Left ventricle myocardium superior (tissue), 1 donor: Measurements from ENCODE around the gene ITPRIPL2. TPM values are rescaled to one million over a fixed set of nuclear protein-coding genes. Genes with fewer than 3 reads are reported as not detected.

ENCODE experiments used
- ATAC-seq: fragments of 200-7000 bp; cut with Tn5 transposase; one replicate; pipeline ENCODE4 v1.9.1; 2020; ENCODE audit warnings: mild to moderate bottlenecking, moderate library complexity
- DNase-seq: peaks from one replicate; pipeline ENCODE4 v3.0.0-alpha.2; 2020
- intact Hi-C: fragments of 100-400 bp; cut with micrococcal nuclease; formaldehyde crosslinking; loops from one replicate; pipeline ENCODE4 v1.11.0; 2022
- total RNA-seq: library from RNA; stranded (reverse); fragmentation: NEBNext Ultra II Directional; extraction: Animal tissue kit (Norgen Biotek cat#: 25700); gene quantifications from one replicate; pipeline ENCODE4 v1.2.1, GENCODE V29; 2021
- donor health status: DM: no; HTN: yes; CAD: no; lungs with severe emphysema.

The ITPRIPL2 gene
- total RNA-seq, 1 donor from 2014 or later = 12.3 TPM

GRCh38 chr16:19136549-19137196 is 22.9 kb downstream of the ITPRIPL2 start:
- no peak for DNase-seq
- intact Hi-C loops = no loop called here

GRCh38 chr16:19137201-19138128 is 23.7 kb downstream of the ITPRIPL2 start:
- intact Hi-C loops = no loop called here
- no peak for ATAC-seq
- DNase-seq = no peak

More at GRCh38 chr16:19136549-19137196, 22.9 kb downstream of the ITPRIPL2 start:
- ATAC-seq = peak; percentile 45

- peak; percentile 69 for DNase-seq
- intact Hi-C loops = no loop called here
- peak; percentile 93 for ATAC-seq
Measured at GRCh38 chr16:19138601-19139000, 24.8 kb downstream of the ITPRIPL2 start.

GRCh38 chr16:19139436-19140091 is 25.8 kb downstream of the ITPRIPL2 start:
- intact Hi-C loops = no loop called here
- no peak for ATAC-seq
- DNase-seq = no peak

- intact Hi-C loops = no loop called here
- ATAC-seq (no peak), DNase-seq (no peak)
Measured at GRCh38 chr16:19140396-19140795, 26.6 kb downstream of the ITPRIPL2 start.

- ATAC-seq = no peak
- no peak for DNase-seq
- intact Hi-C loops = no loop called here
Measured at GRCh38 chr16:19142939-19143598, 29.3 kb downstream of the ITPRIPL2 start.

GRCh38 chr16:19143599-19143956 is 29.8 kb downstream of the ITPRIPL2 start:
- intact Hi-C loops = no loop called here
- no peak for DNase-seq
- ATAC-seq = no peak

- DNase-seq (no peak), ATAC-seq (no peak)
- intact Hi-C loops = no loop called here
Measured at GRCh38 chr16:19145010-19145409, 31.2 kb downstream of the ITPRIPL2 start.

- DNase-seq (no peak), ATAC-seq (no peak)
- intact Hi-C loops = no loop called here
Measured at GRCh38 chr16:19147126-19147525, 33.4 kb downstream of the ITPRIPL2 start.

- intact Hi-C loops = no loop called here
- ATAC-seq (no peak), DNase-seq (no peak)
Measured at GRCh38 chr16:19147627-19148026, 33.9 kb downstream of the ITPRIPL2 start.

- intact Hi-C loops = no loop called here
- ATAC-seq = no peak
Measured at GRCh38 chr16:19148189-19148588, 34.4 kb downstream of the ITPRIPL2 start.

GRCh38 chr16:19151310-19151709 is 37.5 kb downstream of the ITPRIPL2 start:
- ATAC-seq (no peak), DNase-seq (no peak)
- intact Hi-C loops = no loop called here

More at GRCh38 chr16:19148189-19148588, 34.4 kb downstream of the ITPRIPL2 start:
- DNase-seq = no peak

GRCh38 chr16:19152042-19152441 is 38.3 kb downstream of the ITPRIPL2 start:
- no peak for DNase-seq
- intact Hi-C loops = no loop called here
- ATAC-seq = no peak

GRCh38 chr16:19153876-19154275 is 40.1 kb downstream of the ITPRIPL2 start:
- intact Hi-C loops = no loop called here
- DNase-seq = no peak
- ATAC-seq = no peak

GRCh38 chr16:19162085-19162484 is 48.3 kb downstream of the ITPRIPL2 start:
- DNase-seq = no peak
- no peak for ATAC-seq
- intact Hi-C loops = no loop called here

GRCh38 chr16:19163215-19163614 is 49.5 kb downstream of the ITPRIPL2 start:
- ATAC-seq (no peak), DNase-seq (no peak)
- intact Hi-C loops = no loop called here

GRCh38 chr16:19164285-19164684 is 50.5 kb downstream of the ITPRIPL2 start:
- ATAC-seq (no peak), DNase-seq (no peak)
- intact Hi-C loops = no loop called here

GRCh38 chr16:19165101-19165500 is 51.3 kb downstream of the ITPRIPL2 start:
- no peak for DNase-seq
- intact Hi-C loops = no loop called here
- no peak for ATAC-seq

GRCh38 chr16:19166500-19166899 is 52.7 kb downstream of the ITPRIPL2 start:
- ATAC-seq = no peak
- DNase-seq = no peak
- intact Hi-C loops = no loop called here
